Cardiac fibroblast (primary cell): ENCODE results near the gene FGD4.
A peak's percentile ranks its signal among the peaks of the same experiment; 100 is the strongest.

Experiments used
- DNase-seq, 2 donors: peaks; one replicate each; pipeline versions ENCODE4 v3.0.0 to v3.0.0-alpha.2; 2010; ENCODE audit warnings: low read depth in 2 of 2
- H3K4me3 ChIP-seq, 2 donors: replicated peaks in 1 of 2; 1 replicate in 1 of 2; 2 replicates in 1 of 2; pipeline ENCODE4 v1.5.1; 2011; ENCODE audit warnings: low read depth in 2 of 2, low read length in 2 of 2, mild to moderate bottlenecking in 2 of 2, moderate library complexity in 1 of 2
- TF ChIP-seq, protein P1 (sequence below): IDR thresholded peaks from one replicate; pipeline ENCODE4 v1.5.1; 2011; ENCODE audit warnings: low read depth, mild to moderate bottlenecking, low read length, inconsistent platforms

FGD4 gene

DNA sequence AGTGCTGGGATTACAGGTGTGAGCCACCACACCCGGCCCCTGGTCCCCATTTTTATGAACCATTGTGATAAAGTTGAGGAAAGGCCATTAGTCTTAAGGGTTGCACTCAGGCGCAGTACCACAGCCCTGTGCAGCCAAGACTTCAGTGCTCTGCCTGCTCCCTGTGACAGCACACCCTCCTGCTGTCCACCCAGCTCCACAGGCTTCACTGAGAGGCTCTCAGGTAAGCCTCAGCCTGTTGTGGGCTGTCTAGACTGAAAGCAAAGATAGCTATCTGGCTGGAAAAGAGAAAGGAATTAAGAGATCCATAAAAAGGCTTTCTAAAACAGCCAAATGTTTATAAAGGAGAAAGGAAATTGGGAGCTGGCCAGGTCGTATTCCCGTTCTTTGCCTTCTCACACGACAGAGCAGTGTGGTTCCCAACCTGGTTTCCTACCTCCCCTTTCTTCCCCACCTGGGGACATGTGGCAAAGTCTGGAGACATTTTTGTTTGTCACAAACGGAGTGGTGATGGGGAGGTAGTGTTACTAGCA, 260.6 kb downstream of the FGD4 start:
- TF ChIP-seq, protein P1, sequence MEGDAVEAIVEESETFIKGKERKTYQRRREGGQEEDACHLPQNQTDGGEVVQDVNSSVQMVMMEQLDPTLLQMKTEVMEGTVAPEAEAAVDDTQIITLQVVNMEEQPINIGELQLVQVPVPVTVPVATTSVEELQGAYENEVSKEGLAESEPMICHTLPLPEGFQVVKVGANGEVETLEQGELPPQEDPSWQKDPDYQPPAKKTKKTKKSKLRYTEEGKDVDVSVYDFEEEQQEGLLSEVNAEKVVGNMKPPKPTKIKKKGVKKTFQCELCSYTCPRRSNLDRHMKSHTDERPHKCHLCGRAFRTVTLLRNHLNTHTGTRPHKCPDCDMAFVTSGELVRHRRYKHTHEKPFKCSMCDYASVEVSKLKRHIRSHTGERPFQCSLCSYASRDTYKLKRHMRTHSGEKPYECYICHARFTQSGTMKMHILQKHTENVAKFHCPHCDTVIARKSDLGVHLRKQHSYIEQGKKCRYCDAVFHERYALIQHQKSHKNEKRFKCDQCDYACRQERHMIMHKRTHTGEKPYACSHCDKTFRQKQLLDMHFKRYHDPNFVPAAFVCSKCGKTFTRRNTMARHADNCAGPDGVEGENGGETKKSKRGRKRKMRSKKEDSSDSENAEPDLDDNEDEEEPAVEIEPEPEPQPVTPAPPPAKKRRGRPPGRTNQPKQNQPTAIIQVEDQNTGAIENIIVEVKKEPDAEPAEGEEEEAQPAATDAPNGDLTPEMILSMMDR = no peak
- DNase-seq = no peak
- no peak overlapping the region for H3K4me3 ChIP-seq

DNA sequence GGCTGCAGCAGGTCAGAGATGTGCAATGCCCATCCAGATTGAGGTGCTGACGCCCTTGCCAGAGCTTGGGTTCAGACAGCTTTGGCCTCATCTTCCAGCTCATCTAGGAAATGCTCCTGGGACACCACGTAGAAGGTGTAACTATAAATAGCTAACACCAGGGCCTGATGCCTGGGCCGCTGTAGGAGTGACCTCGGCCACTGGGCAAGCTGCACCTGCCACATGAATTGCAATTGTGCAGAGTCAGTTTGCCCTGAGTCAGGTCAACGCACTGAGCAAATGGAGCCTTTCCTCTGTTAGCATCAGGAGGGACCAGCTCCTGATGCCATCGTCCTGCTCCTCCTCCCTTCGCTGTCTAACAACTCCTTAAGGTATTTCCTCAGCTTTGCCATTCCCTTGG, 262.3 kb downstream of the FGD4 start:
- DNase-seq = no peak
- TF ChIP-seq, protein P1 = no peak
- no peak overlapping the region for H3K4me3 ChIP-seq

DNA sequence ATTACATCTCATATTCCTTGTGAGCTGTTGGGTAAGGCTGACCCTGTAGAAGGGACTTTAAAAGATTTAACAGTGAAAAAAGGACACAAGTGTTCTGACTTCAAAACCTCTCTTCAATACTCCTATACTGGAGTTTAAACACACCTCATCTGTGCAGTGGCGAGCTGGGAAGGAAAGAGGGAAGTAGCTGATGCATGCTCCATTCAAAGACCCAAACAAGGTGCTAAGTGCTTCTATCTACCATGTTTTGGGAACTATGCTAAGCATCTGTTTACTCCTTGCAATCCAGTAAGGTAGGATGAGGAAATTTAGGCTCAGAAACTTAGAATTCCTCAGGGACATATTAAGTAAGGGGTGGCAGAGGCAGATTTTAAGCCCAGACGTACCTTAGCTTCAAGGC, 263.3 kb downstream of the FGD4 start:
- TF ChIP-seq, protein P1 = no peak
- DNase-seq = no peak
- no peak overlapping the region for H3K4me3 ChIP-seq

DNA sequence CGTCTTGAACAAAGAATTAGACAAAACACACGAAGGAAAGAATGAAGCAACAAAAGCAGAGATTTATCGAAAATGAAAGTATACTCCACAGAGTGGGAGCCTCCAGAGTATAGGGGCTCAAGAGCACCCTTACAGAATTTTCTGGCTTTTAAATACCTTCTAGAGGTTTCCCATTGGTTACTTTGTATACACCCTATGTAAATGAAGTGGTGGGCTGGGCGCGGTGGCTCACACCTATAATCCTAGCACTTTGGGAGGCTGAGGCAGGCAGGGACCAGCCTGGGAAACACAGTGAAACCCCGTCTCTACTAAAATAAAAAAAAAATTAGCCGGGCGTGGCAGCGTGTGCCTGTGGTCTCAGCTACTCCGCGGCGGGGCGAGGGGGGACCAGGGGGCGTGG, 266.7 kb downstream of the FGD4 start:
- TF ChIP-seq, protein P1 = no peak
- no peak overlapping the region for H3K4me3 ChIP-seq
- no peak for DNase-seq

DNA sequence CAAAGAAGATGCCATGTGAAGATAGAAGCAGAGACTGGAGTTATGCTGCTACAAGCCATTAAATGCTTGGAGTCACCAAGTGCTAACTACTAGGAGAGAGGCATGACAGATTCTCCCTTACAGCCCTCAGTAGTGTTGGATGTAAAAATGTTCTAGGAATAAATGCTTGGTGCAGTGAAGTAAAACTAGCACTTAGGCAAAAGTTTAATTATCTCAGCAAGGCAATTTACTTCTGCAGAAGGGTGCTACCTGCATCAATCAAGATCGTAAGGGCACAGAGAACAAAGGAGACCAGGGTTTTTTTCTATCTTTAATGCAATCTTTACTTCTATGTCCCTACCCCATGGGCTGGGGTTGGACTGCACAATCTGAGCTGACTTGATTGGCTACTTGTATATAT, 270.2 kb downstream of the FGD4 start:
- H3K4me3 ChIP-seq = no peak overlapping the region
- no peak for DNase-seq
- TF ChIP-seq, protein P1 = no peak

DNA sequence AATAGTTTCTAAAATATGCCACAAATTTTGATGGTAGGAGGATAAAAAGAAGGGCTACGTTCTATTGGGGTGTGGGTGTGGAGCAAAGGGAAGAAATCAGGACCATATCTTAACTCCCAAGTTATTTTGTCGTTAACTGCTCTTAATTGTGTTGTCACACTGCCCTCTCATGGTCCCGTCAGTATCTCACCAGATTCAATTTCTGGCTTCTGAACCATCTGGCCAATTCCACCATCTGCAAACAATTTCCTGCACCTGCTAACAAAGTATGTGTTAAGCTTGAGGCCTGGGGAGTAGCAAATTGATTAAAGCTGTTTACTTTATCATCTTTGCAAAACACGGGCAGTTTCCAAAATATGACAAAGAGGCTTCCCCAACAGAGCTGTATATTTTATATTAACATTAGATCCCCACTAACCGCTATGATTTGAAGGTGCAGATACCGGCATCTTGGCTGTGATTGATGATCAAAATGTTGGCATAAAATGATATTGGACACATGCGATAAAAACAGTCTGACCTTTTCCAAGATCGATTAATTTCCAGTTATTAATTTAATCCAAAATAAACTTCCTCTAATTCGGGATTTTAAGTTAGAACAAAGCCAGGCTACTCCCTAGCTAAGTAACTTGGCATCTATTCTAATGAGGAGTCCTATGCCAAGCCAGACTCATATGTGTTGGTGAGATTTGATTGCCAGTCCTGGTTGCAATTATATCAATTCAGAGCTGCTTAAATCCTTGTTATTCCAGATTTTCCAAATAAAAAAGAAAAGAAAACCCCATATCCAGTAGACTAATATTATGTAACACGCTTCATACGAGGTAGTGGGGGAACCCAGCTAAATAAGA, 272.8 kb downstream of the FGD4 start:
- peak; percentile 87 to 90 for DNase-seq
- H3K4me3 ChIP-seq = no peak overlapping the region
- TF ChIP-seq, protein P1 = peak; percentile 58
